ENCODE data around the gene MYO9B.

Gene MYO9B

DNA sequence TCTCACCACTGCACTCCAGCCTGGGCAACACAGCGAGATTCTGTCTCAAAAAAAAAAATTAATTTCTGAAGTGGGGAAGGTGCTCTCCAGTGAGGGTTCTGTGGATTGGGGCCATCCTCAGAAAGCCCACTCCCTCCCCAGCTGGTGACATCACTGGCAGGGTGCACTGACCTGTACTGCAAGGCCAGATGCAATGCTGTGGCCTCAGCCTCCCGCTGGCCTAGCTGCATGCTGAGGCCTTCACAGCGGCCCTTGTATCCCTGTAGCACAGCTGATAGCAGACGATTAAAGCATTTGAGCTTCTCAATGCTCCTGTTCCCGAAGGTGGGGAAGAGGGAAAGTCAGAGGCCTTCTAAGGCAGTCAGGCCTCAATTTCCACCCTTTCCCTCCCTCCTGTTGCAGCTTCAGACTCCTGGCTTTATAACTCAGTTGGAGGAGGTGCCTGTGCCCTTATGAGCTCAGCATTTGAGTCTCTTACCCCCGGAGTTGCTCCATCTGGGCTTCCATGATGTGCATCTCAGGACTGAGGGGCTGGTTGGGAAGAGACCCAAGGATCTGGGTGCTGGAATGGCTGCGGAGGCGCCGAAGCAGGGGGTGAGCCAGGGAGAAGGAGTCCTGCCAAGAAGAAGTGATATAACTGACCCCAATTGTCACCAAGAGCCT is 183.7 kb downstream of the MYO9B start:
- DNase-seq (ENCODE audit: low read depth in 2 of 3, low spot score in 1 of 3): no peak

- no peak for DNase-seq (ENCODE audit: low read depth in 2 of 3, low spot score in 1 of 3)
Observed at GRCh38 chr19:17259934-17260333, 184.4 kb downstream of the MYO9B start.

GRCh38 chr19:17260842-17261325 is 185.3 kb downstream of the MYO9B start:
- peak; percentile 86 to 87 (median 86) for DNase-seq (ENCODE audit: low read depth in 2 of 3, low spot score in 1 of 3)

DNA sequence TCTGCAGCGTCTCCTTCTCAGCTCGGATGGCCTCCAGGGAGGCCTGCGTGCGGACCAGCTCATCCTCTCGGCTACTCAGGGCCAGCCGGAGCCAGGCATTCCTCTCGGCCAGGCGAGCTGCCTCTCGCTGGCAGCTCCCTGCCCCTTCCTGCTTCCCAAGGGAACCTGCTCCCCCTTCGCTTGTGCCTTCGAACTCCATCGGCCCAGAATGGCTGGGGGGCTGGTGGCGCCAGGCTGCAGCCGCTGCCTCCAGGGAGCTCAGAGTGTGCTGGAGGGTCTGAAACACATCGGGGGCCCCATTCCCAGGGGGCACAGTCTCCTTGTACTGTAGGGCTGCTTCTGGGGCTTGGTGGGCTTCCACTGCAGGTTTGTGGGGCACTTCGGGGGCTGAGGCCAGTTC is 187.0 kb downstream of the MYO9B start:
- no peak for DNase-seq (ENCODE audit: low read depth in 2 of 3, low spot score in 1 of 3)

Measured in stimulated activated CD4-positive, alpha-beta T cell treated with anti-CD3 and anti-CD28 coated beads, Interleukin-12 subunit alpha, Interleukin-12 subunit beta, amount 100 ng/mL, for 48 hours (primary cell).